AG20443 (cell line): Measurements from ENCODE around the gene LGALS7.
"Not testable (repeated sequence)": the region's sequence is repeated elsewhere in the genome, so short reads cannot be mapped to it uniquely, and the experiment has no call there.

Experiments used
- DNase-seq: peaks from one replicate; pipeline ENCODE4 v3.0.0; 2012; ENCODE audit warnings: low spot score, mixed read lengths

LGALS7 gene

GRCh38 chr19:38773469-38774177 lies at the start of gene LGALS7:
Gene LGALS7 (minus strand): TSS chr19:38773517. CDS start chr19:38773492, 25 bp downstream.
- DNase-seq: no peak

- DNase-seq: not testable (repeated sequence)
These were observed 48.0 kb upstream of the LGALS7 start for GRCh38 chr19:38821230-38821825.

- no peak for DNase-seq
These were observed 46.1 kb upstream of the LGALS7 start for GRCh38 chr19:38819231-38819920.

- DNase-seq: no peak
These were observed 43.8 kb upstream of the LGALS7 start for GRCh38 chr19:38817081-38817480.

- peak; percentile 7 for DNase-seq
These were observed 42.9 kb upstream of the LGALS7 start for GRCh38 chr19:38816131-38816750.

GRCh38 chr19:38815059-38816001 lies 42.0 kb upstream of the LGALS7 start:
- peak; percentile 11 for DNase-seq

GRCh38 chr19:38813932-38814331 lies 40.6 kb upstream of the LGALS7 start:
- not testable (repeated sequence) for DNase-seq

- no peak for DNase-seq
These were observed 40.0 kb upstream of the LGALS7 start for GRCh38 chr19:38813323-38813722.

GRCh38 chr19:38812841-38813320 lies 39.6 kb upstream of the LGALS7 start, which contains the start of gene LGALS4:
Gene LGALS4 (minus strand): TSS chr19:38812945. CDS start chr19:38812886, 59 bp downstream.
- DNase-seq: no peak

GRCh38 chr19:38812009-38812840 lies 38.9 kb upstream of the LGALS7 start:
- no peak for DNase-seq

- DNase-seq: no peak
These were observed 36.4 kb upstream of the LGALS7 start for GRCh38 chr19:38809592-38810252.

- DNase-seq: no peak
These were observed 35.4 kb upstream of the LGALS7 start for GRCh38 chr19:38808741-38809140.

GRCh38 chr19:38807374-38808098 lies 34.2 kb upstream of the LGALS7 start:
- not testable (repeated sequence) for DNase-seq

- no peak for DNase-seq
These were observed 33.1 kb upstream of the LGALS7 start for GRCh38 chr19:38806371-38806770.

- DNase-seq: no peak
These were observed 31.9 kb upstream of the LGALS7 start for GRCh38 chr19:38805180-38805579.

- DNase-seq: no peak
These were observed 30.2 kb upstream of the LGALS7 start for GRCh38 chr19:38803543-38803942.

- DNase-seq: no peak
These were observed 28.2 kb upstream of the LGALS7 start for GRCh38 chr19:38801359-38802095.

- DNase-seq: no peak
These were observed 27.4 kb upstream of the LGALS7 start for GRCh38 chr19:38800577-38801347.
